Tibial artery (tissue), 4 donors: ENCODE data around the gene SLC9A1.
A peak's percentile ranks its signal among the peaks of the same experiment; 100 is the strongest.

Experiments used
- DNase-seq, 2 donors: peaks; one replicate each; pipeline ENCODE4 v3.0.0-alpha.2; 2019
- H3K27ac ChIP-seq, 2 donors: fragments of 200-600 bp; sonication (generic) in 1 of 2; 1 replicate in 1 of 2; 2 replicates in 1 of 2; pipeline ENCODE4 v1.5.1; 2018 to 2019; ENCODE audit warnings: mild to moderate bottlenecking in 1 of 2
- H3K27me3 ChIP-seq, 2 donors: fragments of 200-600 bp; sonication (generic) in 1 of 2; one replicate each; pipeline versions ENCODE4 v1.5.1 to v1.6.0; 2016 to 2019
- H3K36me3 ChIP-seq, 3 donors: fragments of 200-600 bp; sonication (generic) in 2 of 3; one replicate each; pipeline ENCODE4 v1.5.1; 2016 to 2019; ENCODE audit warnings: mild to moderate bottlenecking in 2 of 3
- H3K4me1 ChIP-seq, 4 donors: fragments of 200-600 bp; sonication (generic) in 2 of 4; 1 replicate in 3 of 4; 2 replicates in 1 of 4; pipeline ENCODE4 v1.5.1; 2016 to 2019
- H3K4me3 ChIP-seq, 2 donors: fragments of 200-600 bp; sonication (generic) in 1 of 2; 1 replicate in 1 of 2; 2 replicates in 1 of 2; pipeline ENCODE4 v1.5.1; 2018 to 2019; ENCODE audit warnings: mild to moderate bottlenecking in 2 of 2
- H3K9me3 ChIP-seq, 3 donors: fragments of 200-600 bp; sonication (generic) in 1 of 3; one replicate each; pipeline ENCODE4 v1.5.1; 2016 to 2019
- CTCF ChIP-seq, 2 experiments: fragments of 200-600 bp in 1 of 2; fragments of 450-650 bp in 1 of 2; IDR thresholded peaks; one replicate each; pipeline ENCODE4 v1.5.1; 2017 to 2019; ENCODE audit warnings: antibody characterized with exemption in 2 of 2, mild to moderate bottlenecking in 1 of 2, moderate library complexity in 1 of 2
- intact Hi-C: fragments of 100-400 bp; cut with DNase I; formaldehyde crosslinking; loops from one replicate; pipeline ENCODE4 v1.15.0; 2023; ENCODE audit warnings: low total_unique reads

Gene SLC9A1

GRCh38 chr1:27153927-27154358 is 982 bp downstream of the SLC9A1 start:
- intact Hi-C loops = loop anchor here (5.0 kb wide), 1 partner anchor 37 kb away; no protein-coding TSS in a partner anchor
- H3K4me1 ChIP-seq = peaks cover 0 to 58% (median 38%) of the 10 kb centered on the region in 4 donors
- H3K27me3 ChIP-seq = no peaks in the 10 kb centered on the region
- H3K9me3 ChIP-seq = no peaks in the 10 kb centered on the region
- peak overlapping the region; percentile 61 to 75 for H3K4me3 ChIP-seq
- no peaks in the 10 kb centered on the region for H3K36me3 ChIP-seq
- DNase-seq = peak in 1 of 2 donors; percentile 28
- TF ChIP-seq CTCF (IDR thresholded peaks at IDR 0.05) = no peak
- H3K27ac ChIP-seq = peak overlapping the region; percentile 79 to 88

- H3K4me1 ChIP-seq = peaks cover 0 to 61% (median 38%) of the 10 kb centered on the region in 4 donors
Measured at GRCh38 chr1:27153549-27153886, 1.4 kb downstream of the SLC9A1 start.

GRCh38 chr1:27152829-27153548 is 1.9 kb downstream of the SLC9A1 start:
- TF ChIP-seq CTCF (IDR thresholded peaks at IDR 0.05) = no peak
- Histone ChIP-seq H3K27ac (peak overlapping the region; percentile 79 to 88), H3K4me1 (peaks cover 0 to 66% (median 38%) of the 10 kb centered on the region in 4 donors), H3K9me3 (no peaks in the 10 kb centered on the region), H3K36me3 (no peaks in the 10 kb centered on the region), H3K27me3 (no peaks in the 10 kb centered on the region), H3K4me3 (peak overlapping the region; percentile 61 to 75)
- DNase-seq = no peak
- intact Hi-C loops = loop anchor here (5.0 kb wide), 1 partner anchor 36 kb away; no protein-coding TSS in a partner anchor

More at GRCh38 chr1:27153549-27153886, 1.4 kb downstream of the SLC9A1 start:
- no peak for TF ChIP-seq CTCF (IDR thresholded peaks at IDR 0.05)
- peak overlapping the region; percentile 61 to 75 for H3K4me3 ChIP-seq
- H3K36me3 ChIP-seq = no peaks in the 10 kb centered on the region
- peak; percentile 25 to 68 for DNase-seq
- peak overlapping the region; percentile 79 to 88 for H3K27ac ChIP-seq
- no peaks in the 10 kb centered on the region for H3K27me3 ChIP-seq
- no peaks in the 10 kb centered on the region for H3K9me3 ChIP-seq
- intact Hi-C loops = loop anchor here (5.0 kb wide), 1 partner anchor 36 kb away; no protein-coding TSS in a partner anchor

GRCh38 chr1:27152004-27152828 is 2.7 kb downstream of the SLC9A1 start:
- intact Hi-C loops = loop anchor here (5.0 kb wide), 1 partner anchor 35 kb away; no protein-coding TSS in a partner anchor
- H3K36me3 ChIP-seq = no peaks in the 10 kb centered on the region
- H3K4me1 ChIP-seq = peaks cover 0 to 66% (median 38%) of the 10 kb centered on the region in 4 donors
- TF ChIP-seq CTCF (IDR thresholded peaks at IDR 0.05) = no peak
- H3K9me3 ChIP-seq = no peaks in the 10 kb centered on the region
- no peaks in the 10 kb centered on the region for H3K27me3 ChIP-seq
- peak overlapping the region; percentile 79 to 88 for H3K27ac ChIP-seq
- no peak for DNase-seq
- peak overlapping the region; percentile 61 to 75 for H3K4me3 ChIP-seq

GRCh38 chr1:27150641-27151040 is 4.3 kb downstream of the SLC9A1 start:
- Histone ChIP-seq H3K27ac (no peak overlapping the region), H3K36me3 (no peaks in the 10 kb centered on the region), H3K4me3 (no peak overlapping the region), H3K4me1 (peaks cover 0 to 71% (median 46%) of the 10 kb centered on the region in 4 donors), H3K27me3 (no peaks in the 10 kb centered on the region), H3K9me3 (no peaks in the 10 kb centered on the region)
- no peak for DNase-seq
- no peak for TF ChIP-seq CTCF (IDR thresholded peaks at IDR 0.05)
- intact Hi-C loops = loop anchor here (5.0 kb wide), 1 partner anchor 33 kb away; no protein-coding TSS in a partner anchor
